Measurements from ENCODE around the gene ERC2. TPM values are rescaled to one million over a fixed set of nuclear protein-coding genes. Genes with fewer than 3 reads are reported as not detected.

ERC2 gene
- total RNA-seq, 1 donor = 0.36 TPM

- H2AFZ ChIP-seq (ENCODE audit: low read length) = no peak overlapping the region
- H3K4me3 ChIP-seq (ENCODE audit: insufficient read depth, low read length) = no peak overlapping the region
- no peaks in the 10 kb centered on the region for H4K20me1 ChIP-seq (ENCODE audit: insufficient read depth, low read length)
- no peak overlapping the region for H3K4me2 ChIP-seq (ENCODE audit: insufficient read depth, low read length)
- no peak overlapping the region for H3K27ac ChIP-seq (ENCODE audit: low read depth, low read length)
- H3K9me3 ChIP-seq (ENCODE audit: low read depth, low read length) = no peaks in the 10 kb centered on the region
- H3K27me3 ChIP-seq (ENCODE audit: insufficient read depth, low read length) = no peaks in the 10 kb centered on the region
- DNase-seq (ENCODE audit: insufficient read length, low spot score, missing footprints) = no peak
- peaks cover 9% of the 10 kb centered on the region for H3K4me1 ChIP-seq (ENCODE audit: insufficient read depth, low read length)
- TF ChIP-seq CTCF (IDR thresholded peaks at IDR 0.05; ENCODE audit: extremely low read depth, low read depth, low read length) = no peak
- H3K79me2 ChIP-seq (ENCODE audit: insufficient read depth, low read length) = no peaks in the 10 kb centered on the region
- H3K36me3 ChIP-seq (ENCODE audit: insufficient read depth, low read length) = no peaks in the 10 kb centered on the region
Measured at GRCh38 chr3:55751730-55752129, 716.5 kb downstream of the ERC2 start.

- no peak for TF ChIP-seq CTCF (IDR thresholded peaks at IDR 0.05; ENCODE audit: extremely low read depth, low read depth, low read length)
- Histone ChIP-seq H3K36me3 (ENCODE audit: insufficient read depth, low read length) (no peaks in the 10 kb centered on the region), H3K79me2 (ENCODE audit: insufficient read depth, low read length) (no peaks in the 10 kb centered on the region), H2AFZ (ENCODE audit: low read length) (no peak overlapping the region), H3K9me3 (ENCODE audit: low read depth, low read length) (no peaks in the 10 kb centered on the region), H3K27me3 (ENCODE audit: insufficient read depth, low read length) (no peaks in the 10 kb centered on the region), H3K4me1 (ENCODE audit: insufficient read depth, low read length) (peaks cover 9% of the 10 kb centered on the region), H3K27ac (ENCODE audit: low read depth, low read length) (no peak overlapping the region), H3K4me2 (ENCODE audit: insufficient read depth, low read length) (peak overlapping the region; percentile 42), H4K20me1 (ENCODE audit: insufficient read depth, low read length) (no peaks in the 10 kb centered on the region), H3K4me3 (ENCODE audit: insufficient read depth, low read length) (no peak overlapping the region)
- DNase-seq (ENCODE audit: insufficient read length, low spot score, missing footprints) = peak; percentile 76
Measured at GRCh38 chr3:55750525-55750924, 717.7 kb downstream of the ERC2 start.

- no peak for TF ChIP-seq CTCF (IDR thresholded peaks at IDR 0.05; ENCODE audit: extremely low read depth, low read depth, low read length)
- Histone ChIP-seq H3K4me2 (ENCODE audit: insufficient read depth, low read length) (no peak overlapping the region), H3K79me2 (ENCODE audit: insufficient read depth, low read length) (no peaks in the 10 kb centered on the region), H3K4me1 (ENCODE audit: insufficient read depth, low read length) (peaks cover 9% of the 10 kb centered on the region), H2AFZ (ENCODE audit: low read length) (no peak overlapping the region), H3K27ac (ENCODE audit: low read depth, low read length) (no peak overlapping the region), H4K20me1 (ENCODE audit: insufficient read depth, low read length) (no peaks in the 10 kb centered on the region), H3K27me3 (ENCODE audit: insufficient read depth, low read length) (no peaks in the 10 kb centered on the region), H3K9me3 (ENCODE audit: low read depth, low read length) (no peaks in the 10 kb centered on the region), H3K36me3 (ENCODE audit: insufficient read depth, low read length) (no peaks in the 10 kb centered on the region), H3K4me3 (ENCODE audit: insufficient read depth, low read length) (no peak overlapping the region)
- no peak for DNase-seq (ENCODE audit: insufficient read length, low spot score, missing footprints)
Measured at GRCh38 chr3:55749036-55749435, 719.2 kb downstream of the ERC2 start.

GRCh38 chr3:55746808-55747413, 721.4 kb downstream of the ERC2 start:
- no peak for DNase-seq (ENCODE audit: insufficient read length, low spot score, missing footprints)
- peak; percentile 56 for TF ChIP-seq CTCF (IDR thresholded peaks at IDR 0.05; ENCODE audit: extremely low read depth, low read depth, low read length)

More at GRCh38 chr3:55746808-55747413, 721.4 kb downstream of the ERC2 start:
- H3K4me1 ChIP-seq (ENCODE audit: insufficient read depth, low read length) = peaks cover 10% of the 10 kb centered on the region
- H3K4me2 ChIP-seq (ENCODE audit: insufficient read depth, low read length) = no peak overlapping the region
- H3K79me2 ChIP-seq (ENCODE audit: insufficient read depth, low read length) = no peaks in the 10 kb centered on the region
- H3K36me3 ChIP-seq (ENCODE audit: insufficient read depth, low read length) = no peaks in the 10 kb centered on the region
- no peaks in the 10 kb centered on the region for H3K27me3 ChIP-seq (ENCODE audit: insufficient read depth, low read length)
- H3K4me3 ChIP-seq (ENCODE audit: insufficient read depth, low read length) = no peak overlapping the region
- no peak overlapping the region for H2AFZ ChIP-seq (ENCODE audit: low read length)
- no peak overlapping the region for H3K27ac ChIP-seq (ENCODE audit: low read depth, low read length)
- H4K20me1 ChIP-seq (ENCODE audit: insufficient read depth, low read length) = no peaks in the 10 kb centered on the region
- H3K9me3 ChIP-seq (ENCODE audit: low read depth, low read length) = no peaks in the 10 kb centered on the region

Measured in osteoblast (primary cell).